ENCODE measurements around the gene SLC22A23. TPM values are rescaled to one million over a fixed set of nuclear protein-coding genes. Genes with fewer than 3 reads are reported as not detected.

Gene SLC22A23
- total and polyA plus RNA-seq, 5 donors: 2.3 to 6.4 (median 3.2) TPM

- no peak for ATAC-seq
Measured at GRCh38 chr6:3309391-3310050, 147.3 kb downstream of the SLC22A23 start.

GRCh38 chr6:3308106-3308505 lies 148.7 kb downstream of the SLC22A23 start:
- no peaks in the 10 kb centered on the region for H3K27me3 ChIP-seq (ENCODE audit: control insufficient read depth, insufficient read depth)
- no peak overlapping the region for H3K27ac ChIP-seq (ENCODE audit: low read length)
- intact Hi-C loops (cut with DNase I): no loop called here
- DNase-seq: no peak
- H3K4me3 ChIP-seq (ENCODE audit: low read length): no peak overlapping the region
- 94% methylated on average over 10 of the region's 10 CpGs for WGBS
- ATAC-seq: no peak
- no peaks in the 10 kb centered on the region for H3K9me3 ChIP-seq (ENCODE audit: control insufficient read depth, low read length)
- no peaks in the 10 kb centered on the region for H3K4me1 ChIP-seq (ENCODE audit: control insufficient read depth, insufficient read depth, low read length)

More at GRCh38 chr6:3309391-3310050, 147.3 kb downstream of the SLC22A23 start:
- WGBS: 83% methylated on average over 11 of the region's 11 CpGs
- DNase-seq: no peak
- Histone ChIP-seq H3K27me3 (ENCODE audit: control insufficient read depth, insufficient read depth) (no peaks in the 10 kb centered on the region), H3K9me3 (ENCODE audit: control insufficient read depth, low read length) (no peaks in the 10 kb centered on the region), H3K4me3 (ENCODE audit: low read length) (no peak overlapping the region), H3K4me1 (ENCODE audit: control insufficient read depth, insufficient read depth, low read length) (no peaks in the 10 kb centered on the region), H3K27ac (ENCODE audit: low read length) (no peak overlapping the region)
- intact Hi-C loops (cut with DNase I): no loop called here

GRCh38 chr6:3307436-3307835 lies 149.4 kb downstream of the SLC22A23 start:
- intact Hi-C loops (cut with DNase I): no loop called here
- Histone ChIP-seq H3K27me3 (ENCODE audit: control insufficient read depth, insufficient read depth) (no peaks in the 10 kb centered on the region), H3K4me3 (ENCODE audit: low read length) (no peak overlapping the region), H3K27ac (ENCODE audit: low read length) (no peak overlapping the region), H3K9me3 (ENCODE audit: control insufficient read depth, low read length) (no peaks in the 10 kb centered on the region), H3K4me1 (ENCODE audit: control insufficient read depth, insufficient read depth, low read length) (no peaks in the 10 kb centered on the region)
- DNase-seq (no peak), ATAC-seq (no peak)
- WGBS: 93% methylated on average over 12 of the region's 12 CpGs

DNA sequence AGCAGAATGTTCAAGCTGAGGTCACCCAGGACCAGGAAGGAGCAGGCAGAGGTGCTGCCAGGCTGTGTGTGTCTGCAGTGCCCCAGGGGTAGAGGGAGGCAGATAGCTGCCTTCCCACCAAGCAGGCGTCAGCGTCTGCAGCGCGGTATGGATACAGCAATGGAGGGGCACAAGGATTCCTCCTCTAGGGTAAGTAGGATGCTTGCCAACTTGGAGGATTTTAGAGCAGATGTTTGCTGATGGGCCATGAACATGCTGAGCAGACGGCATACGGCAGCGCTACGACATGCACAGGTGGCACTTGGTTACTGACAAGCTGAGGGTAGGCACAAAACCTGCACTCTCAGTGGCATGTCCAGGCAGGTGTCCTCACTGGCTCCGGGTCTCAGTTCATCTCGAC lies 150.0 kb downstream of the SLC22A23 start:
- DNase-seq (no peak), ATAC-seq (no peak)
- no peak overlapping the region for H3K4me3 ChIP-seq (ENCODE audit: low read length)
- intact Hi-C loops (cut with DNase I): no loop called here
- H3K4me1 ChIP-seq (ENCODE audit: control insufficient read depth, insufficient read depth, low read length): no peaks in the 10 kb centered on the region
- H3K9me3 ChIP-seq (ENCODE audit: control insufficient read depth, low read length): no peaks in the 10 kb centered on the region
- H3K27me3 ChIP-seq (ENCODE audit: control insufficient read depth, insufficient read depth): no peaks in the 10 kb centered on the region
- WGBS: 97% methylated on average over 10 of the region's 10 CpGs
- H3K27ac ChIP-seq (ENCODE audit: low read length): no peak overlapping the region

DNA sequence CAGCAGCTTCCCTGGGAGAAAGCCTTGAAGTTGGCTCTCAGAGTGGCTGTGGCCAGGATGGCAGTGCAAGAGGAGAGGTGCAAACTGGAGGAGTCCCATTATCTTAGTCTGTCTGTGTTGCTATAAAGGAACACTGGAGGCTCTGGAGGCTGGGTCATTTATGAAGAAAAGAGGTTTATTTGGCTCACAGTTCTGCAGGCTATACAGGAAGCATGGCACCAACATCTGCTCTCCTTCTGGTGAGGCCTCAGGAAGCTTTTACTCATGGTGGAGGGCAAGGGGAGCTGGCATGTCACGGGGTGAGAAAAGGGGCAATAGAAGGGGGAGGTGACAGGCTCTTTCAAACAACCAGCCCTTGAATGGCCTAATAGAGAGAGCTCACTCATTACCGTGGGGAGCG lies 151.0 kb downstream of the SLC22A23 start:
- no peaks in the 10 kb centered on the region for H3K9me3 ChIP-seq (ENCODE audit: control insufficient read depth, low read length)
- intact Hi-C loops (cut with DNase I): no loop called here
- no peak overlapping the region for H3K27ac ChIP-seq (ENCODE audit: low read length)
- H3K4me3 ChIP-seq (ENCODE audit: low read length): no peak overlapping the region
- no peak for DNase-seq
- H3K27me3 ChIP-seq (ENCODE audit: control insufficient read depth, insufficient read depth): no peaks in the 10 kb centered on the region
- WGBS: 95% methylated on average over 3 of the region's 3 CpGs
- ATAC-seq: no peak
- no peaks in the 10 kb centered on the region for H3K4me1 ChIP-seq (ENCODE audit: control insufficient read depth, insufficient read depth, low read length)

GRCh38 chr6:3305216-3305565 lies 151.7 kb downstream of the SLC22A23 start:
- Histone ChIP-seq H3K4me1 (ENCODE audit: control insufficient read depth, insufficient read depth, low read length) (no peaks in the 10 kb centered on the region), H3K27ac (ENCODE audit: low read length) (no peak overlapping the region), H3K9me3 (ENCODE audit: control insufficient read depth, low read length) (no peaks in the 10 kb centered on the region), H3K27me3 (ENCODE audit: control insufficient read depth, insufficient read depth) (no peaks in the 10 kb centered on the region), H3K4me3 (ENCODE audit: low read length) (no peak overlapping the region)
- WGBS: 88% methylated on average over 8 of the region's 8 CpGs
- ATAC-seq (no peak), DNase-seq (no peak)
- intact Hi-C loops (cut with DNase I): no loop called here

DNA sequence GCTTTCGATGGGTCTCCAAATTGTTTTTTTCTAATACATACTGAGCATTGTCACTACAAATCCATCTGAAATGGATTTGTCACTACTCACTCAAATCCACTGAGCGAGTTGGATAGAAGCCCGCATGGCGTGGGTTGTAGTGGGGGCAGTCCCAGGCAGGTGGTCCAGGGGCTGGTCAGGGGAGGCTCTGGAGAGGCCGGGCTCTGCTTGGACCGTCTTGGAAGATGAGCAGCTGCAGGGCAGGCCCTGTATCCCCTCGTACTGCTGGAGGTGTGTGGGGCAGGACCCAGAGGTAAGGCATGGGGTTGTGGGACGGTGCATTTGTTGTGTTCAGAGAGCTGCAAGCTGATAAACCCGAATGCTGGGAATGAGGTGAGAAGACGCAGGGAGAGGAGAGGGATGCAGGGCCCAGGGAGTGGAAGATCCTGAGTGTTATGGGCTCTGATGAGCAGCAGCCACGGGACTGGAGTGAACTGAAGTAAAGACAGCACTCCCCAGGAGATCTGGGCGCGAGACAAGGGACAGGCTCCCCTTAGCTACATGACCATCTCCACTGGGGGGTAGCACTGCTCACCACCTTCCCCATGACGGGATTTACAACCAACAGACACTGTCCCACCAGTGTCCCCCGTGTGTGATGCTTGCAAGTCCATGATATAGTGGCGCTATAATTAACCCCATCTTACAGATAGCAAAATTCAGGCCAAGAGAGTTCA lies 152.2 kb downstream of the SLC22A23 start:
- H3K27me3 ChIP-seq (ENCODE audit: control insufficient read depth, insufficient read depth): no peaks in the 10 kb centered on the region
- WGBS: 89% methylated on average over 16 of the region's 16 CpGs
- intact Hi-C loops (cut with DNase I): no loop called here
- ATAC-seq: no peak
- H3K9me3 ChIP-seq (ENCODE audit: control insufficient read depth, low read length): no peaks in the 10 kb centered on the region
- no peak overlapping the region for H3K27ac ChIP-seq (ENCODE audit: low read length)
- DNase-seq: peak in 1 of 3 donors; percentile 35
- H3K4me1 ChIP-seq (ENCODE audit: control insufficient read depth, insufficient read depth, low read length): no peaks in the 10 kb centered on the region
- no peak overlapping the region for H3K4me3 ChIP-seq (ENCODE audit: low read length)

DNA sequence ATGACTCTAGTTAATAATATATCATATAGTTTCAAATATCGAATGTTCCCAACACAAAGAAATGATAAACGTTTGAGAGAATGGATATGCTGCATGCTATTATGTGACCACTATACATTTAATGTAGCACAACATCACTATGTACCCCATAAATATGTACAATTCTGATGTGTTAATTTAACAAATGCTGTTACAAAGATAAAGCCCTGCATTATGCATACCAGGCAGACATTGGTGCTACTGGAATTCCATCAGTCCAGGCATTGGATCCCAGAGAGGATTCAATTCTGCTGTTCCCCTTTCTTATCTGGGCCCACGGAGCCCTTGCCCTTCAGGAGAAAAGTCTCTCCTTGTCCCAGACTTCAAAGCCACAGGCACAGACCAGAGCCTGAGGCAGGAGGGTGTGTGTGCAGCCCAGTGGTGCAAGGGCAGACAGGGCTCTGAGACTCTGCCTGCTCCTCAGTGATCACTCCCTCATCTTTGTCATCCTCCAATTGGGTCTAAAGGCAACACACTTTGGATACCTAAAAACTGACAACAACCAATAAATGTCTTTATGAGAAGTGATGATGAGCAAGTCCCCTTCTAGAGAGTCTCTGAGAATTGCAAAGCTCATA lies 152.9 kb downstream of the SLC22A23 start:
- WGBS: 82% methylated on average over 3 of the region's 3 CpGs
- intact Hi-C loops (cut with DNase I): no loop called here
- ATAC-seq (no peak), DNase-seq (peak in 1 of 3 donors; percentile 11)
- Histone ChIP-seq H3K27me3 (ENCODE audit: control insufficient read depth, insufficient read depth) (no peaks in the 10 kb centered on the region), H3K9me3 (ENCODE audit: control insufficient read depth, low read length) (no peaks in the 10 kb centered on the region), H3K27ac (ENCODE audit: low read length) (no peak overlapping the region), H3K4me3 (ENCODE audit: low read length) (no peak overlapping the region), H3K4me1 (ENCODE audit: control insufficient read depth, insufficient read depth, low read length) (no peaks in the 10 kb centered on the region)

DNA sequence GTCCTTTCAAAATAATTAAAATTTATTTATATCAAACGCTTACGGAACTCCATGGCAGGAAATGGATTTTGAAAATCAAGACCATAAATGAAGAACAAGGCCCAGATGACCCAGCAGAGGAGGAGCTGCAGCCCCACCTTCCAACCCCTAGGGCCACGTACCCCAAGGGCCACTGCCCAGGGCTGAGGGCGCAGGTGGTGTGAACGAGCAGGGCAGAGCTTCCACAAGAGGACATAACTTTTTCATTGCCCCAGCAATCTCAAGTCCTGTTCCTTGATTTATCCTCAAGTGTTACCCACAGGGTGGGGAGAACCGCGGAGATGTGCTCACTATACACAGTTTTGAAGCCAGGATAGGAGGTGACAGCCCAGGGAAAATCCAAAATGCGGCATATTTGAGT lies 155.3 kb downstream of the SLC22A23 start:
- Histone ChIP-seq H3K4me1 (ENCODE audit: control insufficient read depth, insufficient read depth, low read length) (no peaks in the 10 kb centered on the region), H3K27me3 (ENCODE audit: control insufficient read depth, insufficient read depth) (no peaks in the 10 kb centered on the region), H3K4me3 (ENCODE audit: low read length) (no peak overlapping the region), H3K9me3 (ENCODE audit: control insufficient read depth, low read length) (no peaks in the 10 kb centered on the region), H3K27ac (ENCODE audit: low read length) (no peak overlapping the region)
- ATAC-seq: no peak
- no peak for DNase-seq
- 96% methylated on average over 8 of the region's 8 CpGs for WGBS
- intact Hi-C loops (cut with DNase I): no loop called here

DNA sequence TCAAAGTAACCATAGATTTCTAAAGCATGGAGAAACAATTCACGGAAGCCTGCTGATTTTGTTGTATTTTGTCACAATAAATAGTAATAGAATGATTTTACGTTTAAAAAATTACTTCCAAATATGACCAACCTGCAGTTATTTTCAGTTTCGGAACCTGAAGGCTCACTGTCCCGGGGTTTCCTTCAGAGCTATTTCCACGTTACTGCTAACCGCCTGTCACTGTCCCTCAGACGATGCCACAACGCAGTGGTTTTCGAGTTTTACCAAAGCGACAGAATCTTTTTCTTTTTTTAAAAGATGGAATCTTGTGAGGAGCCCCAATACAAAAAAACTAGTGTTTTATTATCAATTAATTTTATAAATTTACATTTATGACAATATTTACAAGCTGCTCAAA lies 157.6 kb downstream of the SLC22A23 start:
- Histone ChIP-seq H3K27me3 (ENCODE audit: control insufficient read depth, insufficient read depth) (no peaks in the 10 kb centered on the region), H3K4me1 (ENCODE audit: control insufficient read depth, insufficient read depth, low read length) (no peaks in the 10 kb centered on the region), H3K9me3 (ENCODE audit: control insufficient read depth, low read length) (no peaks in the 10 kb centered on the region), H3K4me3 (ENCODE audit: low read length) (no peak overlapping the region), H3K27ac (ENCODE audit: low read length) (no peak overlapping the region)
- intact Hi-C loops (cut with DNase I): no loop called here
- no peak for DNase-seq
- ATAC-seq: no peak
- 96% methylated on average over 10 of the region's 10 CpGs for WGBS

GRCh38 chr6:3297909-3298308 lies 158.9 kb downstream of the SLC22A23 start:
- no peak overlapping the region for H3K4me3 ChIP-seq (ENCODE audit: low read length)
- H3K4me1 ChIP-seq (ENCODE audit: control insufficient read depth, insufficient read depth, low read length): no peaks in the 10 kb centered on the region
- ATAC-seq (no peak), DNase-seq (peak in 1 of 3 donors; percentile 13)
- intact Hi-C loops (cut with DNase I): no loop called here
- 82% methylated on average over 11 of the region's 11 CpGs for WGBS
- no peaks in the 10 kb centered on the region for H3K27me3 ChIP-seq (ENCODE audit: control insufficient read depth, insufficient read depth)
- H3K9me3 ChIP-seq (ENCODE audit: control insufficient read depth, low read length): no peaks in the 10 kb centered on the region
- no peak overlapping the region for H3K27ac ChIP-seq (ENCODE audit: low read length)

All from right cardiac atrium (tissue), 5 donors.